SW 1271 (cell line): Measurements from ENCODE around the gene DIAPH1.

ENCODE experiments used
- DNase-seq, 2 experiments: peaks; one replicate each; lab custom pipeline; 2025; lab: John Stamatoyannopoulos, UW

The DIAPH1 gene

GRCh38 chr5:141519605-141520565, 98.9 kb downstream of the DIAPH1 start:
- DNase-seq: no peak

- no peak for DNase-seq
These were observed 100.2 kb downstream of the DIAPH1 start for GRCh38 chr5:141518618-141519015.

- no peak for DNase-seq
These were observed 100.8 kb downstream of the DIAPH1 start for GRCh38 chr5:141517880-141518617.

GRCh38 chr5:141517312-141517711, 101.5 kb downstream of the DIAPH1 start:
- DNase-seq: no peak

- no peak for DNase-seq
These were observed 102.2 kb downstream of the DIAPH1 start for GRCh38 chr5:141516672-141517025.

- DNase-seq: no peak
These were observed 102.7 kb downstream of the DIAPH1 start for GRCh38 chr5:141515946-141516671.

- DNase-seq: no peak
These were observed 103.7 kb downstream of the DIAPH1 start for GRCh38 chr5:141515141-141515540.

GRCh38 chr5:141514330-141515133, 104.3 kb downstream of the DIAPH1 start:
- no peak for DNase-seq

GRCh38 chr5:141513627-141514329, 105.0 kb downstream of the DIAPH1 start:
- DNase-seq: no peak

GRCh38 chr5:141512911-141513626, 105.7 kb downstream of the DIAPH1 start:
- DNase-seq: no peak

GRCh38 chr5:141512390-141512910, 106.3 kb downstream of the DIAPH1 start:
- peak in 1 of 2 experiments; percentile 23 for DNase-seq

- no peak for DNase-seq
These were observed 107.0 kb downstream of the DIAPH1 start for GRCh38 chr5:141511771-141512325.

GRCh38 chr5:141510850-141511601, 107.8 kb downstream of the DIAPH1 start:
- no peak for DNase-seq

- no peak for DNase-seq
These were observed 108.6 kb downstream of the DIAPH1 start for GRCh38 chr5:141510160-141510559.

GRCh38 chr5:141508798-141509611, 109.8 kb downstream of the DIAPH1 start:
- peak; percentile 59 to 86 for DNase-seq

- peak in 1 of 2 experiments; percentile 43 for DNase-seq
These were observed 110.4 kb downstream of the DIAPH1 start for GRCh38 chr5:141508440-141508797.

- DNase-seq: no peak
These were observed 111.3 kb downstream of the DIAPH1 start for GRCh38 chr5:141507387-141508091.
